ENCODE data around the gene ETFA.

The ETFA gene

DNA sequence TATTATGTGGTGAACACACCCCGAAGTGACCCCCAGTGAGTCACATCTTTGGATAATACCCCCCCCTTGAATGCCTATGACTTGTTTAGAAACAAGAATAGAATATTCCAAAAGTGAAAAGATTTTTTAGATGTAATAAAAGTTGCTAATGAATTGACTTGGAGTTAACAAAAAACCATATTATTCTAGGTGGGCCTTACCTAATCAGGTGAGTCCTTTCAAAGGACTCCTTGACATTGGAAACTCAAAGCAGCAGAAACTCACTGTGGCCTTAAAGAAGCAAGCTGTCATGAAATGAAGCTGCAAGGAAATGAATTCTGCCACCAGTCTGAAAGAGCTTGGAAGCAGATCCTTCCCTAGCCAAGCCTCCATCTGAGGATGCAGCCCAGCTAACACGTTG is 14.4 kb upstream of the ETFA start:
- H2AFZ ChIP-seq (ENCODE audit: low read length), result no peak overlapping the region
- H3K9me2 ChIP-seq (replicated peaks; ENCODE audit: insufficient read depth, low read length), result no peaks in the 10 kb centered on the region
- no peaks in the 10 kb centered on the region for H3K79me2 ChIP-seq (ENCODE audit: low read length)
- DNase-seq, result no peak
- TF ChIP-seq EZH2 (optimal IDR thresholded peaks at IDR 0.05; ENCODE audit: low read depth, low read length) (no peak), EZH2phosphoT487 (IDR thresholded peaks at IDR 0.05; ENCODE audit: low read length) (no peak)
- TF ChIP-seq, protein P1, sequence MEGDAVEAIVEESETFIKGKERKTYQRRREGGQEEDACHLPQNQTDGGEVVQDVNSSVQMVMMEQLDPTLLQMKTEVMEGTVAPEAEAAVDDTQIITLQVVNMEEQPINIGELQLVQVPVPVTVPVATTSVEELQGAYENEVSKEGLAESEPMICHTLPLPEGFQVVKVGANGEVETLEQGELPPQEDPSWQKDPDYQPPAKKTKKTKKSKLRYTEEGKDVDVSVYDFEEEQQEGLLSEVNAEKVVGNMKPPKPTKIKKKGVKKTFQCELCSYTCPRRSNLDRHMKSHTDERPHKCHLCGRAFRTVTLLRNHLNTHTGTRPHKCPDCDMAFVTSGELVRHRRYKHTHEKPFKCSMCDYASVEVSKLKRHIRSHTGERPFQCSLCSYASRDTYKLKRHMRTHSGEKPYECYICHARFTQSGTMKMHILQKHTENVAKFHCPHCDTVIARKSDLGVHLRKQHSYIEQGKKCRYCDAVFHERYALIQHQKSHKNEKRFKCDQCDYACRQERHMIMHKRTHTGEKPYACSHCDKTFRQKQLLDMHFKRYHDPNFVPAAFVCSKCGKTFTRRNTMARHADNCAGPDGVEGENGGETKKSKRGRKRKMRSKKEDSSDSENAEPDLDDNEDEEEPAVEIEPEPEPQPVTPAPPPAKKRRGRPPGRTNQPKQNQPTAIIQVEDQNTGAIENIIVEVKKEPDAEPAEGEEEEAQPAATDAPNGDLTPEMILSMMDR (IDR thresholded peaks at IDR 0.05; ENCODE audit: low read length), result no peak
- H3K9ac ChIP-seq (ENCODE audit: low read length), result no peak overlapping the region
- H4K20me1 ChIP-seq (ENCODE audit: insufficient read depth, low read length), result no peaks in the 10 kb centered on the region
- H3K36me3 ChIP-seq (replicated peaks; ENCODE audit: insufficient read depth, low read length), result no peaks in the 10 kb centered on the region
- no peaks in the 10 kb centered on the region for H3K9me3 ChIP-seq (replicated peaks; ENCODE audit: insufficient read depth, low read length)
- H3K27ac ChIP-seq (ENCODE audit: low read length), result no peak overlapping the region
- no peak overlapping the region for H3K4me2 ChIP-seq (ENCODE audit: low read depth, low read length)
- H3F3A ChIP-seq (ENCODE audit: insufficient read depth, low read length), result no peaks in the 10 kb centered on the region
- H3K4me3 ChIP-seq (ENCODE audit: low read length), result no peak overlapping the region
- H3K27me3 ChIP-seq (replicated peaks; ENCODE audit: insufficient read depth, low read length), result no peaks in the 10 kb centered on the region
- H3K4me1 ChIP-seq (ENCODE audit: low read length), result no peaks in the 10 kb centered on the region

GRCh38 chr15:76324066-76324465 is 12.8 kb upstream of the ETFA start:
- Histone ChIP-seq H3K79me2 (ENCODE audit: low read length) (no peaks in the 10 kb centered on the region), H3K4me3 (ENCODE audit: low read length) (no peak overlapping the region), H3K27ac (ENCODE audit: low read length) (no peak overlapping the region), H3K9me2 (replicated peaks; ENCODE audit: insufficient read depth, low read length) (no peaks in the 10 kb centered on the region), H3K4me1 (ENCODE audit: low read length) (no peaks in the 10 kb centered on the region), H3K27me3 (replicated peaks; ENCODE audit: insufficient read depth, low read length) (no peaks in the 10 kb centered on the region), H3K4me2 (ENCODE audit: low read depth, low read length) (no peak overlapping the region), H3K9ac (ENCODE audit: low read length) (no peak overlapping the region), H2AFZ (ENCODE audit: low read length) (no peak overlapping the region), H3F3A (ENCODE audit: insufficient read depth, low read length) (no peaks in the 10 kb centered on the region), H4K20me1 (ENCODE audit: insufficient read depth, low read length) (no peaks in the 10 kb centered on the region), H3K9me3 (replicated peaks; ENCODE audit: insufficient read depth, low read length) (no peaks in the 10 kb centered on the region), H3K36me3 (replicated peaks; ENCODE audit: insufficient read depth, low read length) (no peaks in the 10 kb centered on the region)
- no peak for TF ChIP-seq EZH2 (optimal IDR thresholded peaks at IDR 0.05; ENCODE audit: low read depth, low read length)
- TF ChIP-seq, protein P1 (IDR thresholded peaks at IDR 0.05; ENCODE audit: low read length), result no peak
- TF ChIP-seq EZH2phosphoT487 (IDR thresholded peaks at IDR 0.05; ENCODE audit: low read length), result no peak
- no peak for DNase-seq

- TF ChIP-seq EZH2phosphoT487 (IDR thresholded peaks at IDR 0.05; ENCODE audit: low read length) (no peak), EZH2 (optimal IDR thresholded peaks at IDR 0.05; ENCODE audit: low read depth, low read length) (no peak)
- TF ChIP-seq, protein P1 (IDR thresholded peaks at IDR 0.05; ENCODE audit: low read length), result no peak
- no peaks in the 10 kb centered on the region for H3K9me3 ChIP-seq (replicated peaks; ENCODE audit: insufficient read depth, low read length)
- H2AFZ ChIP-seq (ENCODE audit: low read length), result no peak overlapping the region
- H3K4me2 ChIP-seq (ENCODE audit: low read depth, low read length), result no peak overlapping the region
- no peaks in the 10 kb centered on the region for H4K20me1 ChIP-seq (ENCODE audit: insufficient read depth, low read length)
- H3K27ac ChIP-seq (ENCODE audit: low read length), result no peak overlapping the region
- H3K4me1 ChIP-seq (ENCODE audit: low read length), result no peaks in the 10 kb centered on the region
- H3K4me3 ChIP-seq (ENCODE audit: low read length), result no peak overlapping the region
- H3K36me3 ChIP-seq (replicated peaks; ENCODE audit: insufficient read depth, low read length), result no peaks in the 10 kb centered on the region
- no peak for DNase-seq
- no peaks in the 10 kb centered on the region for H3K79me2 ChIP-seq (ENCODE audit: low read length)
- H3K9me2 ChIP-seq (replicated peaks; ENCODE audit: insufficient read depth, low read length), result no peaks in the 10 kb centered on the region
- H3F3A ChIP-seq (ENCODE audit: insufficient read depth, low read length), result no peaks in the 10 kb centered on the region
- no peak overlapping the region for H3K9ac ChIP-seq (ENCODE audit: low read length)
- no peaks in the 10 kb centered on the region for H3K27me3 ChIP-seq (replicated peaks; ENCODE audit: insufficient read depth, low read length)
These were observed 10.3 kb upstream of the ETFA start for GRCh38 chr15:76321602-76322001.
